Loucy (cell line): ENCODE results near the gene G6PC3.

Experiments
- CTCF ChIP-seq: fragments of 200-600 bp; sonication (generic); conservative IDR thresholded peaks from 2 replicates; pipeline ENCODE4 v1.5.1; 2014; ENCODE audit warnings: mild to moderate bottlenecking, antibody characterized with exemption, low read length
- EZH2phosphoT487 ChIP-seq: fragments of 200-600 bp; IDR thresholded peaks from 2 replicates; pipeline ENCODE4 v1.6.1; 2018; ENCODE audit warnings: antibody characterized with exemption, mild to moderate bottlenecking, moderate library complexity, borderline replicate concordance

- no peak for TF ChIP-seq CTCF
- no peak for TF ChIP-seq EZH2phosphoT487
These were observed 36.6 kb upstream of the G6PC3 start for GRCh38 chr17:44033861-44034408.
